Measurements from ENCODE around the gene TRIM28. TPM values are rescaled to one million over a fixed set of nuclear protein-coding genes. Genes with fewer than 3 reads are reported as not detected.

TRIM28 gene
- total and polyA plus RNA-seq, 9 of the 15 experiments (the other 6 are each of a cell fraction or from before 2014, with no cell fraction given): 12.1 to 797 (median 490) TPM

DNA sequence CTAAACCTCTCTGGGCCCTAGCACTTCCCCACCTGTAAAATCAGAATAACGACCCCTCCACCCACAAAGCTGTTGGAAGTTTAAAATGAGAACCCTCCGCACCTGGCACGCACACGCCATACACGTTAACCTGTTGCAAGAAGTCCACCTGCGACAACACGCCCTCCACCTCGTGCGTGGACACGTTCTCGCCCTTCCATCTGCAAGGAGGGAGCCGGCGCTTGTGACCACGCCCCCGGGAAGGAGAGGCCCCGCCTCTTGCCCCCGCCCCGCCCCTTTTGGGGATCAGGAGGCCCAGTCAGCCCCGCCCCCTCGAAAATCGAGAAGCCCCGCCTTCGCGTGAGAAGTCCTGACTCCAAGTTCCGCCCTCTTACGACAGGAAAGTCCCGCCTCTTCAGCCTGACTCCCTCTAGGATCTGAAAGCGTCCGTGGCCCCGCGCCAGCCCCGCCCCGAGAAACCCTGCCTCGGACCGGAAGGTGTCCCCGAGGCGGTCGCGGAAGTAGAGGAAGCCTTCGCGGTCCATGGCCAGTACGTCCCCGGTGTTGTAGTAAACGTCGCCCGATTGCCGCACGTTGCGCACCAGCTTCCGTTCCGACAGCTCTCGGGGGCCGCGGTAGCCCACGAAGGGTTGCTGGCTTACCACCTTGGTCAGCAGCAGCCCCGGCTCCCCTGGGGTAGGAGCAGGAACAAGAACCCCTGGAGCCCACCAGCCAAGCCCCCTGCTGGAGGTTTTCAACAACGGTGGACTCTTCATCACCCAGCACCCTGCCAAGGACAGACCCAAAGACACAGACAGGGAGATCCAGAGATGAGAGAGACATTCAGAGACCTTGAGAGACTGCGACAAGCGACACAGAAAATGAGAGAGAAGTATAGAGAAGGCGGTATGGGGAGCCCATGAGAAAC is 44.6 kb upstream of the TRIM28 start (continued):
- TF ChIP-seq, protein P1, sequence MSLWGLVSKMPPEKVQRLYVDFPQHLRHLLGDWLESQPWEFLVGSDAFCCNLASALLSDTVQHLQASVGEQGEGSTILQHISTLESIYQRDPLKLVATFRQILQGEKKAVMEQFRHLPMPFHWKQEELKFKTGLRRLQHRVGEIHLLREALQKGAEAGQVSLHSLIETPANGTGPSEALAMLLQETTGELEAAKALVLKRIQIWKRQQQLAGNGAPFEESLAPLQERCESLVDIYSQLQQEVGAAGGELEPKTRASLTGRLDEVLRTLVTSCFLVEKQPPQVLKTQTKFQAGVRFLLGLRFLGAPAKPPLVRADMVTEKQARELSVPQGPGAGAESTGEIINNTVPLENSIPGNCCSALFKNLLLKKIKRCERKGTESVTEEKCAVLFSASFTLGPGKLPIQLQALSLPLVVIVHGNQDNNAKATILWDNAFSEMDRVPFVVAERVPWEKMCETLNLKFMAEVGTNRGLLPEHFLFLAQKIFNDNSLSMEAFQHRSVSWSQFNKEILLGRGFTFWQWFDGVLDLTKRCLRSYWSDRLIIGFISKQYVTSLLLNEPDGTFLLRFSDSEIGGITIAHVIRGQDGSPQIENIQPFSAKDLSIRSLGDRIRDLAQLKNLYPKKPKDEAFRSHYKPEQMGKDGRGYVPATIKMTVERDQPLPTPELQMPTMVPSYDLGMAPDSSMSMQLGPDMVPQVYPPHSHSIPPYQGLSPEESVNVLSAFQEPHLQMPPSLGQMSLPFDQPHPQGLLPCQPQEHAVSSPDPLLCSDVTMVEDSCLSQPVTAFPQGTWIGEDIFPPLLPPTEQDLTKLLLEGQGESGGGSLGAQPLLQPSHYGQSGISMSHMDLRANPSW (CRISPR knock-in tag; IDR thresholded peaks at IDR 0.05): no peak
- TF ChIP-seq, protein P2, sequence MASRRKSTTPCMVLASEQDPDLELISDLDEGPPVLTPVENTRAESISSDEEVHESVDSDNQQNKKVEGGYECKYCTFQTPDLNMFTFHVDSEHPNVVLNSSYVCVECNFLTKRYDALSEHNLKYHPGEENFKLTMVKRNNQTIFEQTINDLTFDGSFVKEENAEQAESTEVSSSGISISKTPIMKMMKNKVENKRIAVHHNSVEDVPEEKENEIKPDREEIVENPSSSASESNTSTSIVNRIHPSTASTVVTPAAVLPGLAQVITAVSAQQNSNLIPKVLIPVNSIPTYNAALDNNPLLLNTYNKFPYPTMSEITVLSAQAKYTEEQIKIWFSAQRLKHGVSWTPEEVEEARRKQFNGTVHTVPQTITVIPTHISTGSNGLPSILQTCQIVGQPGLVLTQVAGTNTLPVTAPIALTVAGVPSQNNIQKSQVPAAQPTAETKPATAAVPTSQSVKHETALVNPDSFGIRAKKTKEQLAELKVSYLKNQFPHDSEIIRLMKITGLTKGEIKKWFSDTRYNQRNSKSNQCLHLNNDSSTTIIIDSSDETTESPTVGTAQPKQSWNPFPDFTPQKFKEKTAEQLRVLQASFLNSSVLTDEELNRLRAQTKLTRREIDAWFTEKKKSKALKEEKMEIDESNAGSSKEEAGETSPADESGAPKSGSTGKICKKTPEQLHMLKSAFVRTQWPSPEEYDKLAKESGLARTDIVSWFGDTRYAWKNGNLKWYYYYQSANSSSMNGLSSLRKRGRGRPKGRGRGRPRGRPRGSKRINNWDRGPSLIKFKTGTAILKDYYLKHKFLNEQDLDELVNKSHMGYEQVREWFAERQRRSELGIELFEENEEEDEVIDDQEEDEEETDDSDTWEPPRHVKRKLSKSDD (conservative IDR thresholded peaks at IDR 0.05; ENCODE audit: low read length): peak; percentile 70; the same call in 1 of the 2 replicates
- peak in 2 of 3 experiments; percentile 68 to 74 for TF ChIP-seq YY1 (IDR thresholded peaks at IDR 0.05; ENCODE audit: borderline replicate concordance in 1 of 3, control insufficient read depth in 1 of 3, extremely low read depth in 1 of 3, insufficient read depth in 3 of 3, insufficient read length in 1 of 3, insufficient replicate concordance in 2 of 3, low read depth in 1 of 3, low read length in 2 of 3)
- TF ChIP-seq, protein P3, sequence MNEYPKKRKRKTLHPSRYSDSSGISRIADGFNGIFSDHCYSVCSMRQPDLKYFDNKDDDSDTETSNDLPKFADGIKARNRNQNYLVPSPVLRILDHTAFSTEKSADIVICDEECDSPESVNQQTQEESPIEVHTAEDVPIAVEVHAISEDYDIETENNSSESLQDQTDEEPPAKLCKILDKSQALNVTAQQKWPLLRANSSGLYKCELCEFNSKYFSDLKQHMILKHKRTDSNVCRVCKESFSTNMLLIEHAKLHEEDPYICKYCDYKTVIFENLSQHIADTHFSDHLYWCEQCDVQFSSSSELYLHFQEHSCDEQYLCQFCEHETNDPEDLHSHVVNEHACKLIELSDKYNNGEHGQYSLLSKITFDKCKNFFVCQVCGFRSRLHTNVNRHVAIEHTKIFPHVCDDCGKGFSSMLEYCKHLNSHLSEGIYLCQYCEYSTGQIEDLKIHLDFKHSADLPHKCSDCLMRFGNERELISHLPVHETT (CRISPR knock-in tag; conservative IDR thresholded peaks at IDR 0.05 in 1 of 2, IDR thresholded peaks at IDR 0.05 in 1 of 2): peak in 1 of 2 experiments; percentile 96; a peak in 2 of 4 replicates
- no peak for TF ChIP-seq FOXM1 (IDR thresholded peaks at IDR 0.05; ENCODE audit: low read depth)
- TF ChIP-seq FOXM1 (CRISPR knock-in tag; IDR thresholded peaks at IDR 0.05; ENCODE audit: low read depth): no peak; the same call in 1 of the 2 replicates
- TF ChIP-seq MBD2 (IDR thresholded peaks at IDR 0.05; ENCODE audit: borderline replicate concordance, low read depth): peak; percentile 89
- peak; percentile 94 for TF ChIP-seq MYC (IDR thresholded peaks at IDR 0.05; ENCODE audit: low read depth, low read length)
- no peak for TF ChIP-seq MYC (CRISPR knock-in tag; IDR thresholded peaks at IDR 0.05; ENCODE audit: borderline replicate concordance, low read depth)
- TF ChIP-seq PHF8 (IDR thresholded peaks at IDR 0.05; ENCODE audit: borderline replicate concordance, low read length): peak; percentile 84; the same call in 1 of the 2 replicates
- TF ChIP-seq KLF13 (tag; IDR thresholded peaks at IDR 0.05; ENCODE audit: borderline replicate concordance, low read depth): peak; percentile 61; the same call in 1 of the 2 replicates
- TF ChIP-seq BRD9 (IDR thresholded peaks at IDR 0.05; ENCODE audit: low read depth, partially characterized antibody): peak; percentile 68
- TF ChIP-seq MIER1 (IDR thresholded peaks at IDR 0.05; ENCODE audit: low read depth): peak; percentile 26; the same call in 1 of the 2 replicates

Measured in K562 (cell line).